WTC11 (cell line): ENCODE results near the gene CTAG1B. TPM values are rescaled to one million over a fixed set of nuclear protein-coding genes. Genes with fewer than 3 reads are reported as not detected.
"Not testable (repeated sequence)": the region's sequence is repeated elsewhere in the genome, so short reads cannot be mapped to it uniquely, and the experiment has no call there.

Source experiments
- ATAC-seq: fragments of 200-7000 bp; cut with Tn5 transposase; 2 replicates; pipeline ENCODE4 v1.10.0; 2021; ENCODE audit warnings: mild to moderate bottlenecking, moderate library complexity
- CTCF ChIA-PET: fragments of 300-600 bp; sonication (Branson Sonifier 250); formaldehyde crosslinking; loops from one replicate; lab custom pipeline; 2021; ENCODE audit warnings: antibody characterized with exemption; lab: Charles Lee
- POLR2A ChIA-PET: fragments of 350-600 bp; sonication (Branson Sonifier 250); formaldehyde crosslinking; loops from one replicate; lab custom pipeline; 2021; ENCODE audit warnings: antibody characterized with exemption; lab: Charles Lee
- DNase-seq: peaks from one replicate; pipeline ENCODE4 v3.0.0; 2021; ENCODE audit warnings: low spot score
- H3K27ac Mint-ChIP-seq: 2 replicates; pipeline ENCODE4 v1.8.0; 2021; ENCODE audit warnings: mixed read lengths
- H3K27me3 Mint-ChIP-seq: 2 replicates; pipeline ENCODE4 v1.8.0; 2021; ENCODE audit warnings: low read depth, mild to moderate bottlenecking, moderate library complexity, mixed read lengths
- H3K36me3 Mint-ChIP-seq: 2 replicates; pipeline ENCODE4 v1.8.0; 2021; ENCODE audit warnings: mixed read lengths
- H3K4me1 Mint-ChIP-seq: 2 replicates; pipeline ENCODE4 v1.8.0; 2022; ENCODE audit warnings: mixed read lengths
- H3K4me3 Mint-ChIP-seq: 2 replicates; pipeline ENCODE4 v1.8.0; 2021; ENCODE audit warnings: mild to moderate bottlenecking, moderate library complexity, mixed read lengths
- H3K9me3 Mint-ChIP-seq: 2 replicates; pipeline ENCODE4 v1.8.0; 2021; ENCODE audit warnings: mixed read lengths
- CBFB ChIP-seq: sonication (generic); formaldehyde crosslinking; IDR thresholded peaks from 2 replicates; pipeline ENCODE4 v1.8.1; 2022; ENCODE audit warnings: mild to moderate bottlenecking, low read depth, missing genetic modification reagents
- CREB1 ChIP-seq: sonication (generic); formaldehyde crosslinking; IDR thresholded peaks from 2 replicates; pipeline ENCODE4 v1.8.0; 2023; ENCODE audit warnings: mild to moderate bottlenecking, missing genetic modification reagents
- ESRRA ChIP-seq: sonication (generic); formaldehyde crosslinking; IDR thresholded peaks from 2 replicates; pipeline ENCODE4 v1.8.1; 2022; ENCODE audit warnings: mild to moderate bottlenecking, missing genetic modification reagents, borderline replicate concordance
- FOXP1 ChIP-seq: sonication (generic); formaldehyde crosslinking; IDR thresholded peaks from 2 replicates; pipeline ENCODE4 v1.8.0; 2022; ENCODE audit warnings: missing genetic modification reagents, mild to moderate bottlenecking, moderate library complexity, borderline replicate concordance
- GABPB1 ChIP-seq: sonication (generic); formaldehyde crosslinking; IDR thresholded peaks from 2 replicates; pipeline ENCODE4 v1.8.1; 2023; ENCODE audit warnings: mild to moderate bottlenecking, missing genetic modification reagents
- HMGA2 ChIP-seq: fragments of 250-450 bp; sonication (Bioruptor Pico); IDR thresholded peaks from 2 replicates; pipeline ENCODE4 v1.4.0; 2021; ENCODE audit warnings: mild to moderate bottlenecking, moderate library complexity
- IRF2 ChIP-seq: sonication (generic); formaldehyde crosslinking; IDR thresholded peaks from 2 replicates; pipeline ENCODE4 v1.8.0; 2022; ENCODE audit warnings: low read depth, missing genetic modification reagents, borderline replicate concordance
- MXD4 ChIP-seq: fragments of 250-450 bp; sonication (Bioruptor Pico); IDR thresholded peaks from 2 replicates; pipeline ENCODE4 v1.8.0; 2021; ENCODE audit warnings: mild to moderate bottlenecking, moderate library complexity, borderline replicate concordance
- NFATC4 ChIP-seq: fragments of 250-450 bp; sonication (Bioruptor Pico); IDR thresholded peaks from 2 replicates; pipeline ENCODE4 v1.9.0; 2021; ENCODE audit warnings: mild to moderate bottlenecking
- NFE2L1 ChIP-seq: sonication (generic); formaldehyde crosslinking; IDR thresholded peaks from 2 replicates; pipeline ENCODE4 v1.8.1; 2023; ENCODE audit warnings: missing genetic modification reagents
- NR1H2 ChIP-seq: sonication (generic); formaldehyde crosslinking; IDR thresholded peaks from 2 replicates; pipeline ENCODE4 v1.9.0; 2021; ENCODE audit warnings: mild to moderate bottlenecking, moderate library complexity, missing genetic modification reagents
- NR2C2 ChIP-seq: sonication (generic); formaldehyde crosslinking; IDR thresholded peaks from 2 replicates; pipeline ENCODE4 v1.8.0; 2022; ENCODE audit warnings: mild to moderate bottlenecking, missing genetic modification reagents
- NR3C1 ChIP-seq: sonication (generic); formaldehyde crosslinking; conservative IDR thresholded peaks from 2 replicates; pipeline ENCODE4 v1.8.1; 2023; ENCODE audit warnings: low read depth, mild to moderate bottlenecking, missing genetic modification reagents
- OVOL2 ChIP-seq: fragments of 250-450 bp; sonication (Bioruptor Pico); IDR thresholded peaks from 2 replicates; pipeline ENCODE4 v1.9.0; 2021; ENCODE audit warnings: mild to moderate bottlenecking, borderline replicate concordance
- PRRX2 ChIP-seq: fragments of 250-450 bp; sonication (Bioruptor Pico); IDR thresholded peaks from 2 replicates; pipeline ENCODE4 v1.8.0; 2021; ENCODE audit warnings: mild to moderate bottlenecking
- TP53 ChIP-seq: sonication (generic); formaldehyde crosslinking; IDR thresholded peaks from 2 replicates; pipeline ENCODE4 v1.8.1; 2023; ENCODE audit warnings: mild to moderate bottlenecking, missing genetic modification reagents
- ZNF138 ChIP-seq: sonication (generic); formaldehyde crosslinking; conservative IDR thresholded peaks from 2 replicates; pipeline ENCODE4 v1.8.1; 2022; ENCODE audit warnings: mild to moderate bottlenecking, moderate library complexity, missing genetic modification reagents
- ZNF219 ChIP-seq: sonication (generic); formaldehyde crosslinking; IDR thresholded peaks from 2 replicates; pipeline ENCODE4 v1.8.0; 2023; ENCODE audit warnings: missing genetic modification reagents, mild to moderate bottlenecking, borderline replicate concordance
- ZNF396 ChIP-seq: fragments of 250-450 bp; sonication (Bioruptor Pico); IDR thresholded peaks from 2 replicates; pipeline ENCODE4 v1.8.0; 2021; ENCODE audit warnings: mild to moderate bottlenecking, moderate library complexity, borderline replicate concordance
- ZNF423 ChIP-seq: fragments of 250-450 bp; sonication (Bioruptor Pico); IDR thresholded peaks from 2 replicates; pipeline ENCODE4 v2.1.2; 2022; ENCODE audit warnings: mild to moderate bottlenecking, moderate library complexity
- ZNF671 ChIP-seq: fragments of 250-450 bp; sonication (Bioruptor Pico); IDR thresholded peaks from 2 replicates; pipeline ENCODE4 v1.8.0; 2021; ENCODE audit warnings: mild to moderate bottlenecking
- total RNA-seq: library from RNA; stranded (reverse); gene quantifications from 3 replicates; pipeline ENCODE4 v1.2.3, GENCODE V29; 2021
- TF ChIP-seq, protein P1 (sequence below): sonication (generic); formaldehyde crosslinking; IDR thresholded peaks from 2 replicates; pipeline ENCODE4 v1.8.1; 2023; ENCODE audit warnings: mild to moderate bottlenecking, missing genetic modification reagents
- TF ChIP-seq, protein P2 (sequence below): sonication (generic); formaldehyde crosslinking; IDR thresholded peaks from 2 replicates; pipeline ENCODE4 v1.8.1; 2022; ENCODE audit warnings: mild to moderate bottlenecking, moderate library complexity, missing genetic modification reagents
- TF ChIP-seq, protein P3 (sequence below): fragments of 250-450 bp; sonication (Bioruptor Pico); IDR thresholded peaks from 2 replicates; pipeline ENCODE4 v1.9.0; 2021; ENCODE audit warnings: mild to moderate bottlenecking, borderline replicate concordance
- TF ChIP-seq, protein P4 (sequence below): fragments of 200-600 bp; IDR thresholded peaks from 2 replicates; pipeline ENCODE4 v1.8.0; 2022; ENCODE audit warnings: antibody characterized with exemption

The CTAG1B gene
- total RNA-seq, 1 experiment from 2014 or later, result not detected

DNA sequence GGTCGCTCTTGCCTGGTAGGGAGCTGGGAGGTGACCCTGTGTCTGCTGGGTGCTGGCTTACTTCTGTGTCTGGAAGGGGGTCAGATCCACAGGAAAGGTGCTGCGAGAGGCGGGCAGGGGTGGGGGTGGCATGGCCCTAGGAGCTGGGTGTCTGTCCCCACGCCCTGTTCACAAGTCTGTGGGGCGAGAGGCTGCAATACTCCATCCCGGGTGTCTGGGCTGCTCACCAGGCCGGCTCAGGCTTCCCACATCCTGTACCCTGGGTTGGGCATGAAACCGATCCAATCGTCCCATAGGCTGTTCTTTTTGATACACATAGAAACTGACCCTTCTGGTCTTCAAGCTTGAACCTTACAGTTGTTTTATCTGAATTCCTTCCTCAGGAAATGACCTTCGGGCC lies 35.3 kb upstream of the CTAG1B start:
- no peak for DNase-seq
- Mint-ChIP-seq H3K4me1 (no peaks in the 10 kb centered on the region), H3K36me3 (no peaks in the 10 kb centered on the region), H3K27me3 (no peaks in the 10 kb centered on the region), H3K9me3 (peaks cover 4% of the 10 kb centered on the region; the same call in 1 of the 2 replicates), H3K27ac (no peak overlapping the region), H3K4me3 (no peak overlapping the region)
- CTCF ChIA-PET, result no interaction called here
- no peak for TF ChIP-seq NFATC4 (CRISPR knock-in tag)
- no peak for TF ChIP-seq FOXP1 (CRISPR knock-in tag)
- TF ChIP-seq, protein P1, sequence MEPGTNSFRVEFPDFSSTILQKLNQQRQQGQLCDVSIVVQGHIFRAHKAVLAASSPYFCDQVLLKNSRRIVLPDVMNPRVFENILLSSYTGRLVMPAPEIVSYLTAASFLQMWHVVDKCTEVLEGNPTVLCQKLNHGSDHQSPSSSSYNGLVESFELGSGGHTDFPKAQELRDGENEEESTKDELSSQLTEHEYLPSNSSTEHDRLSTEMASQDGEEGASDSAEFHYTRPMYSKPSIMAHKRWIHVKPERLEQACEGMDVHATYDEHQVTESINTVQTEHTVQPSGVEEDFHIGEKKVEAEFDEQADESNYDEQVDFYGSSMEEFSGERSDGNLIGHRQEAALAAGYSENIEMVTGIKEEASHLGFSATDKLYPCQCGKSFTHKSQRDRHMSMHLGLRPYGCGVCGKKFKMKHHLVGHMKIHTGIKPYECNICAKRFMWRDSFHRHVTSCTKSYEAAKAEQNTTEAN (CRISPR knock-in tag), result no peak
- no peak for TF ChIP-seq IRF2 (CRISPR knock-in tag)
- TF ChIP-seq CBFB (CRISPR knock-in tag), result no peak
- TF ChIP-seq ZNF219 (CRISPR knock-in tag), result no peak
- TF ChIP-seq GABPB1 (CRISPR knock-in tag), result no peak
- TF ChIP-seq ZNF423 (CRISPR knock-in tag), result no peak
- TF ChIP-seq OVOL2 (CRISPR knock-in tag), result no peak
- no peak for TF ChIP-seq HMGA2 (CRISPR knock-in tag)
- TF ChIP-seq, protein P2, sequence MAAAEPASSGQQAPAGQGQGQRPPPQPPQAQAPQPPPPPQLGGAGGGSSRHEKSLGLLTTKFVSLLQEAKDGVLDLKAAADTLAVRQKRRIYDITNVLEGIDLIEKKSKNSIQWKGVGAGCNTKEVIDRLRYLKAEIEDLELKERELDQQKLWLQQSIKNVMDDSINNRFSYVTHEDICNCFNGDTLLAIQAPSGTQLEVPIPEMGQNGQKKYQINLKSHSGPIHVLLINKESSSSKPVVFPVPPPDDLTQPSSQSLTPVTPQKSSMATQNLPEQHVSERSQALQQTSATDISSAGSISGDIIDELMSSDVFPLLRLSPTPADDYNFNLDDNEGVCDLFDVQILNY (CRISPR knock-in tag), result no peak
- no peak for TF ChIP-seq ZNF396 (CRISPR knock-in tag)
- TF ChIP-seq NR2C2 (CRISPR knock-in tag), result no peak
- TF ChIP-seq CREB1, result no peak
- TF ChIP-seq ZNF671 (CRISPR knock-in tag), result no peak
- POLR2A ChIA-PET, result interaction anchor here (0.6 kb wide), 1 partner anchor 116 kb away, joined by 6 read pairs; no protein-coding TSS in a partner anchor
- ATAC-seq, result no peak

DNA sequence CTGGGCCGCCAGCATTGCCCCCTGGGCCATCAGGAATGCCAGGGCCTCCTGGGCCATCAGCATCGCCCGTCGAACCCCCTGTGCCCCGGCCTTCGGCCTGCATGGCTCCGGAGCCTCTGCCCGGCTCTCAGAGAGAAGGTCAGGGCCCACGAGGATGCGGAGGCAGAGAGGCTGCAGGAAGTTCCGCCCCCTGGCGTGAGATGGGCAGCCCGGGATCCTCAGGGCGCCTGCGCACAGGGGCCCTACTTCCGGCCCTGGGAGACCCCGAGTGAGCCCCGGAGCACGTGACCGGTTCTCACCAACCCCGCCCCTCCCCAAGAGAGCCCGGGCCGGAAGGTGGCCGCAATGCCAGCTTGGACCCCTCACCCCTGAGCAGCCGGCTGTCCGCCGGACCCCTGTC lies 34.3 kb upstream of the CTAG1B start, which contains the start of gene CTAG2:
CTAG2 (minus strand) TSS at position 167 of the 400 bp plus-strand sequence; CDS start at position 103, 64 bp downstream.
- CTCF ChIA-PET, ATAC-seq, H3K27ac Mint-ChIP-seq, H3K4me1 Mint-ChIP-seq, H3K36me3 Mint-ChIP-seq, H3K9me3 Mint-ChIP-seq, H3K27me3 Mint-ChIP-seq, DNase-seq, H3K4me3 Mint-ChIP-seq, POLR2A ChIA-PET: not testable (repeated sequence)

DNA sequence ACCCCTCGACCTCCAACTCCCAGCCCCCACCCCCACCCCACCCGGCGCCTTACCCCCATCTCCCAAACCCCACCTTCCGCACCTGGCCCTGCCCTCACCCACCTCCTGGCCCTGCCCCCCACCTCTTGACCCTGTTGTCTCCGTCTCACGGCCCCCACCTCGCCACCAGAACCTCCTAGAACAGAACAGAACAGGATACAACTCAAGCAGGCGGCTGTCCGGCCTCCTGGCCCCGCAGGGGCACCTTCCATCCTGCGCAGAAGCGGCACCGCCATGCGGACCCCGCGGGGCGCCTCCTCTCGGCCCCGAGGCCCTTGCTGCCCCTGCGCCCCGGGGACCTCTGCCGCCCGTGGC lies 33.9 kb upstream of the CTAG1B start:
- Mint-ChIP-seq H3K36me3 (no peaks in the 10 kb centered on the region), H3K27ac (no peak overlapping the region), H3K9me3 (no peaks in the 10 kb centered on the region), H3K27me3 (no peaks in the 10 kb centered on the region), H3K4me3 (no peak overlapping the region), H3K4me1 (no peaks in the 10 kb centered on the region)
- ChIA-PET CTCF (no interaction called here), POLR2A (no interaction called here)
- DNase-seq (no peak), ATAC-seq (no peak)
- TF ChIP-seq PRRX2 (CRISPR knock-in tag), result no peak
- TF ChIP-seq, protein P3, sequence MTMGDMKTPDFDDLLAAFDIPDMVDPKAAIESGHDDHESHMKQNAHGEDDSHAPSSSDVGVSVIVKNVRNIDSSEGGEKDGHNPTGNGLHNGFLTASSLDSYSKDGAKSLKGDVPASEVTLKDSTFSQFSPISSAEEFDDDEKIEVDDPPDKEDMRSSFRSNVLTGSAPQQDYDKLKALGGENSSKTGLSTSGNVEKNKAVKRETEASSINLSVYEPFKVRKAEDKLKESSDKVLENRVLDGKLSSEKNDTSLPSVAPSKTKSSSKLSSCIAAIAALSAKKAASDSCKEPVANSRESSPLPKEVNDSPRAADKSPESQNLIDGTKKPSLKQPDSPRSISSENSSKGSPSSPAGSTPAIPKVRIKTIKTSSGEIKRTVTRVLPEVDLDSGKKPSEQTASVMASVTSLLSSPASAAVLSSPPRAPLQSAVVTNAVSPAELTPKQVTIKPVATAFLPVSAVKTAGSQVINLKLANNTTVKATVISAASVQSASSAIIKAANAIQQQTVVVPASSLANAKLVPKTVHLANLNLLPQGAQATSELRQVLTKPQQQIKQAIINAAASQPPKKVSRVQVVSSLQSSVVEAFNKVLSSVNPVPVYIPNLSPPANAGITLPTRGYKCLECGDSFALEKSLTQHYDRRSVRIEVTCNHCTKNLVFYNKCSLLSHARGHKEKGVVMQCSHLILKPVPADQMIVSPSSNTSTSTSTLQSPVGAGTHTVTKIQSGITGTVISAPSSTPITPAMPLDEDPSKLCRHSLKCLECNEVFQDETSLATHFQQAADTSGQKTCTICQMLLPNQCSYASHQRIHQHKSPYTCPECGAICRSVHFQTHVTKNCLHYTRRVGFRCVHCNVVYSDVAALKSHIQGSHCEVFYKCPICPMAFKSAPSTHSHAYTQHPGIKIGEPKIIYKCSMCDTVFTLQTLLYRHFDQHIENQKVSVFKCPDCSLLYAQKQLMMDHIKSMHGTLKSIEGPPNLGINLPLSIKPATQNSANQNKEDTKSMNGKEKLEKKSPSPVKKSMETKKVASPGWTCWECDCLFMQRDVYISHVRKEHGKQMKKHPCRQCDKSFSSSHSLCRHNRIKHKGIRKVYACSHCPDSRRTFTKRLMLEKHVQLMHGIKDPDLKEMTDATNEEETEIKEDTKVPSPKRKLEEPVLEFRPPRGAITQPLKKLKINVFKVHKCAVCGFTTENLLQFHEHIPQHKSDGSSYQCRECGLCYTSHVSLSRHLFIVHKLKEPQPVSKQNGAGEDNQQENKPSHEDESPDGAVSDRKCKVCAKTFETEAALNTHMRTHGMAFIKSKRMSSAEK (CRISPR knock-in tag), result no peak
- no peak for TF ChIP-seq TP53
- TF ChIP-seq, protein P1 (CRISPR knock-in tag), result no peak
- no peak for TF ChIP-seq MXD4
- no peak for TF ChIP-seq ESRRA (CRISPR knock-in tag)
- TF ChIP-seq NR1H2 (CRISPR knock-in tag), result no peak
- TF ChIP-seq CBFB (CRISPR knock-in tag), result no peak
- no peak for TF ChIP-seq ZNF138 (CRISPR knock-in tag)
- TF ChIP-seq NR3C1 (CRISPR knock-in tag), result no peak
- no peak for TF ChIP-seq GABPB1 (CRISPR knock-in tag)
- TF ChIP-seq NFE2L1 (CRISPR knock-in tag), result no peak
- TF ChIP-seq ZNF423 (CRISPR knock-in tag), result no peak
- TF ChIP-seq, protein P4, sequence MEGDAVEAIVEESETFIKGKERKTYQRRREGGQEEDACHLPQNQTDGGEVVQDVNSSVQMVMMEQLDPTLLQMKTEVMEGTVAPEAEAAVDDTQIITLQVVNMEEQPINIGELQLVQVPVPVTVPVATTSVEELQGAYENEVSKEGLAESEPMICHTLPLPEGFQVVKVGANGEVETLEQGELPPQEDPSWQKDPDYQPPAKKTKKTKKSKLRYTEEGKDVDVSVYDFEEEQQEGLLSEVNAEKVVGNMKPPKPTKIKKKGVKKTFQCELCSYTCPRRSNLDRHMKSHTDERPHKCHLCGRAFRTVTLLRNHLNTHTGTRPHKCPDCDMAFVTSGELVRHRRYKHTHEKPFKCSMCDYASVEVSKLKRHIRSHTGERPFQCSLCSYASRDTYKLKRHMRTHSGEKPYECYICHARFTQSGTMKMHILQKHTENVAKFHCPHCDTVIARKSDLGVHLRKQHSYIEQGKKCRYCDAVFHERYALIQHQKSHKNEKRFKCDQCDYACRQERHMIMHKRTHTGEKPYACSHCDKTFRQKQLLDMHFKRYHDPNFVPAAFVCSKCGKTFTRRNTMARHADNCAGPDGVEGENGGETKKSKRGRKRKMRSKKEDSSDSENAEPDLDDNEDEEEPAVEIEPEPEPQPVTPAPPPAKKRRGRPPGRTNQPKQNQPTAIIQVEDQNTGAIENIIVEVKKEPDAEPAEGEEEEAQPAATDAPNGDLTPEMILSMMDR, result no peak
